WTC11 (cell line): ENCODE results near the gene GRM1. TPM values are rescaled to one million over a fixed set of nuclear protein-coding genes. Genes with fewer than 3 reads are reported as not detected.

Experiments
- ATAC-seq: fragments of 200-7000 bp; cut with Tn5 transposase; 2 replicates; pipeline ENCODE4 v1.10.0; 2021; ENCODE audit warnings: mild to moderate bottlenecking, moderate library complexity
- CTCF ChIA-PET: fragments of 300-600 bp; sonication (Branson Sonifier 250); formaldehyde crosslinking; loops from one replicate; lab custom pipeline; 2021; ENCODE audit warnings: antibody characterized with exemption; lab: Charles Lee
- POLR2A ChIA-PET: fragments of 350-600 bp; sonication (Branson Sonifier 250); formaldehyde crosslinking; loops from one replicate; lab custom pipeline; 2021; ENCODE audit warnings: antibody characterized with exemption; lab: Charles Lee
- DNase-seq: peaks from one replicate; pipeline ENCODE4 v3.0.0; 2021; ENCODE audit warnings: low spot score
- H3K27ac Mint-ChIP-seq: 2 replicates; pipeline ENCODE4 v1.8.0; 2021; ENCODE audit warnings: mixed read lengths
- H3K27me3 Mint-ChIP-seq: 2 replicates; pipeline ENCODE4 v1.8.0; 2021; ENCODE audit warnings: low read depth, mild to moderate bottlenecking, moderate library complexity, mixed read lengths
- H3K36me3 Mint-ChIP-seq: 2 replicates; pipeline ENCODE4 v1.8.0; 2021; ENCODE audit warnings: mixed read lengths
- H3K4me1 Mint-ChIP-seq: 2 replicates; pipeline ENCODE4 v1.8.0; 2022; ENCODE audit warnings: mixed read lengths
- H3K4me3 Mint-ChIP-seq: 2 replicates; pipeline ENCODE4 v1.8.0; 2021; ENCODE audit warnings: mild to moderate bottlenecking, moderate library complexity, mixed read lengths
- H3K9me3 Mint-ChIP-seq: 2 replicates; pipeline ENCODE4 v1.8.0; 2021; ENCODE audit warnings: mixed read lengths
- ATF1 ChIP-seq: sonication (generic); formaldehyde crosslinking; IDR thresholded peaks from 2 replicates; pipeline ENCODE4 v1.8.1; 2023; ENCODE audit warnings: mild to moderate bottlenecking, moderate library complexity, missing genetic modification reagents
- CREM ChIP-seq: sonication (generic); formaldehyde crosslinking; IDR thresholded peaks from 2 replicates; pipeline ENCODE4 v1.8.1; 2022; ENCODE audit warnings: mild to moderate bottlenecking, missing genetic modification reagents, moderate library complexity
- ELF4 ChIP-seq: sonication (generic); formaldehyde crosslinking; IDR thresholded peaks from 2 replicates; pipeline ENCODE4 v1.8.1; 2022; ENCODE audit warnings: low read depth, mild to moderate bottlenecking, moderate library complexity, missing genetic modification reagents
- EMX1 ChIP-seq: fragments of 250-450 bp; sonication (Bioruptor Pico); IDR thresholded peaks from 2 replicates; pipeline ENCODE4 v1.8.0; 2021; ENCODE audit warnings: mild to moderate bottlenecking
- NR2C2 ChIP-seq: sonication (generic); formaldehyde crosslinking; IDR thresholded peaks from 2 replicates; pipeline ENCODE4 v1.8.0; 2022; ENCODE audit warnings: mild to moderate bottlenecking, missing genetic modification reagents
- NR3C1 ChIP-seq: sonication (generic); formaldehyde crosslinking; conservative IDR thresholded peaks from 2 replicates; pipeline ENCODE4 v1.8.1; 2023; ENCODE audit warnings: low read depth, mild to moderate bottlenecking, missing genetic modification reagents
- OVOL2 ChIP-seq: fragments of 250-450 bp; sonication (Bioruptor Pico); IDR thresholded peaks from 2 replicates; pipeline ENCODE4 v1.9.0; 2021; ENCODE audit warnings: mild to moderate bottlenecking, borderline replicate concordance
- RORB ChIP-seq: fragments of 250-450 bp; sonication (Bioruptor Pico); IDR thresholded peaks from 2 replicates; pipeline ENCODE4 v1.9.0; 2021; ENCODE audit warnings: mild to moderate bottlenecking
- SMAD4 ChIP-seq: sonication (generic); formaldehyde crosslinking; IDR thresholded peaks from 2 replicates; pipeline ENCODE4 v1.8.0; 2022; ENCODE audit warnings: mild to moderate bottlenecking, missing genetic modification reagents
- SOX15 ChIP-seq: fragments of 250-450 bp; sonication (Bioruptor Pico); IDR thresholded peaks from 2 replicates; pipeline ENCODE4 v1.9.0; 2021; ENCODE audit warnings: mild to moderate bottlenecking
- ZNF138 ChIP-seq: sonication (generic); formaldehyde crosslinking; conservative IDR thresholded peaks from 2 replicates; pipeline ENCODE4 v1.8.1; 2022; ENCODE audit warnings: mild to moderate bottlenecking, moderate library complexity, missing genetic modification reagents
- ZNF396 ChIP-seq: fragments of 250-450 bp; sonication (Bioruptor Pico); IDR thresholded peaks from 2 replicates; pipeline ENCODE4 v1.8.0; 2021; ENCODE audit warnings: mild to moderate bottlenecking, moderate library complexity, borderline replicate concordance
- ZNF671 ChIP-seq: fragments of 250-450 bp; sonication (Bioruptor Pico); IDR thresholded peaks from 2 replicates; pipeline ENCODE4 v1.8.0; 2021; ENCODE audit warnings: mild to moderate bottlenecking
- total RNA-seq: library from RNA; stranded (reverse); gene quantifications from 3 replicates; pipeline ENCODE4 v1.2.3, GENCODE V29; 2021
- TF ChIP-seq, protein P1 (sequence below): sonication (generic); formaldehyde crosslinking; IDR thresholded peaks from 2 replicates; pipeline ENCODE4 v1.8.1; 2023; ENCODE audit warnings: mild to moderate bottlenecking, missing genetic modification reagents
- TF ChIP-seq, protein P2 (sequence below): sonication (generic); formaldehyde crosslinking; IDR thresholded peaks from 2 replicates; pipeline ENCODE4 v1.8.0; 2023; ENCODE audit warnings: mild to moderate bottlenecking, missing genetic modification reagents
- TF ChIP-seq, protein P3 (sequence below): fragments of 250-450 bp; sonication (Bioruptor Pico); IDR thresholded peaks from 2 replicates; pipeline ENCODE4 v1.9.0; 2021; ENCODE audit warnings: moderate library complexity, mild to moderate bottlenecking, inconsistent platforms, borderline replicate concordance
- TF ChIP-seq, protein P4 (sequence below): sonication (generic); formaldehyde crosslinking; IDR thresholded peaks from 2 replicates; pipeline ENCODE4 v1.8.0; 2022; ENCODE audit warnings: mild to moderate bottlenecking, missing genetic modification reagents
- TF ChIP-seq, protein P5 (sequence below): sonication (generic); formaldehyde crosslinking; IDR thresholded peaks from 2 replicates; pipeline ENCODE4 v1.8.1; 2022; ENCODE audit warnings: mild to moderate bottlenecking, moderate library complexity, missing genetic modification reagents
- TF ChIP-seq, protein P6 (sequence below): sonication (generic); formaldehyde crosslinking; IDR thresholded peaks from 2 replicates; pipeline ENCODE4 v1.8.1; 2022; ENCODE audit warnings: mild to moderate bottlenecking, missing genetic modification reagents, moderate library complexity, borderline replicate concordance

Gene GRM1
- total RNA-seq, 1 experiment from 2014 or later, result 0.46 TPM

DNA sequence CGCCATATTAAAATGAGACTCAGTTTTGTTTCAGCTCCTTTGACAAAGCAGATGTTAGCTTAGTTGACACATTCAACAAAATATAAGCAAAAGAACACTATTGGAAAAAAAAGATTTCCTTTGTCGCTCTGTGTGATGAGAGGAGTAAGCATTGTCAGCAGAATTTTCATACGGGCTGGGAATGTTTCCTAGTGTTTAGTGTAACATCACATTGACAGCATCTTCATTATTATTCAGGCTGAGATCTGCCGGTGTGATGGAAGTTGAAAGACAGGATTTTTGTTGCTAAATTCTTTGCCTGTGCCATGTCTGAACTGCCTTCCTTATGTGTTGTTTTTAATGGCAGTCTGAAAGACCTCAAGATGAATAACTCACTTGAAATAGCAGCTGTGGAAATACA, 49.1 kb downstream of the GRM1 start (continued):
- TF ChIP-seq NR2C2, result no peak
- TF ChIP-seq ZNF396 (CRISPR knock-in tag), result no peak
- TF ChIP-seq, protein P1, sequence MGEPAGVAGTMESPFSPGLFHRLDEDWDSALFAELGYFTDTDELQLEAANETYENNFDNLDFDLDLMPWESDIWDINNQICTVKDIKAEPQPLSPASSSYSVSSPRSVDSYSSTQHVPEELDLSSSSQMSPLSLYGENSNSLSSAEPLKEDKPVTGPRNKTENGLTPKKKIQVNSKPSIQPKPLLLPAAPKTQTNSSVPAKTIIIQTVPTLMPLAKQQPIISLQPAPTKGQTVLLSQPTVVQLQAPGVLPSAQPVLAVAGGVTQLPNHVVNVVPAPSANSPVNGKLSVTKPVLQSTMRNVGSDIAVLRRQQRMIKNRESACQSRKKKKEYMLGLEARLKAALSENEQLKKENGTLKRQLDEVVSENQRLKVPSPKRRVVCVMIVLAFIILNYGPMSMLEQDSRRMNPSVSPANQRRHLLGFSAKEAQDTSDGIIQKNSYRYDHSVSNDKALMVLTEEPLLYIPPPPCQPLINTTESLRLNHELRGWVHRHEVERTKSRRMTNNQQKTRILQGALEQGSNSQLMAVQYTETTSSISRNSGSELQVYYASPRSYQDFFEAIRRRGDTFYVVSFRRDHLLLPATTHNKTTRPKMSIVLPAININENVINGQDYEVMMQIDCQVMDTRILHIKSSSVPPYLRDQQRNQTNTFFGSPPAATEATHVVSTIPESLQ (CRISPR knock-in tag), result no peak

DNA sequence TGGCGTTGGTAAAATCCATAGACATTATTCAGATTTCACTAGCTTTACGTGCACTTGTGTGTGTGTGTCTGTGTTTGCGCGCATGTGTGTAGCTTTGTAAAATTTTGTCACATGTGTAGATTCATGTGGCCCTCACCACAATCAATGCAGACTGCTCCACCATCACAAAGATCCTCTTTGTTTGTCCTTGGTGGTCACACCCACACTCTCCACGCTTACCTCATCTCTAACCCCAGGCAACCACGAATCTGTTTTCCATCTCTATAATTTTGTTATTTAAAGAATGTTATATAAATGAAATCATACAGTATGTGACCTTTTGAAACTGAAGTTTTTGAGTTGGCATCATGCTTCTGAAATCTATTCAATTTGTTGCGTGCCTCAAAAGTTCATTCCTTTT, 58.5 kb downstream of the GRM1 start:
- Mint-ChIP-seq H3K36me3 (no peaks in the 10 kb centered on the region), H3K4me1 (peaks cover 8% of the 10 kb centered on the region), H3K9me3 (no peaks in the 10 kb centered on the region), H3K27me3 (no peaks in the 10 kb centered on the region), H3K4me3 (no peak overlapping the region), H3K27ac (no peak overlapping the region)
- CTCF ChIA-PET, result no interaction called here
- DNase-seq (no peak), ATAC-seq (no peak)
- POLR2A ChIA-PET, result no interaction called here
- TF ChIP-seq, protein P2, sequence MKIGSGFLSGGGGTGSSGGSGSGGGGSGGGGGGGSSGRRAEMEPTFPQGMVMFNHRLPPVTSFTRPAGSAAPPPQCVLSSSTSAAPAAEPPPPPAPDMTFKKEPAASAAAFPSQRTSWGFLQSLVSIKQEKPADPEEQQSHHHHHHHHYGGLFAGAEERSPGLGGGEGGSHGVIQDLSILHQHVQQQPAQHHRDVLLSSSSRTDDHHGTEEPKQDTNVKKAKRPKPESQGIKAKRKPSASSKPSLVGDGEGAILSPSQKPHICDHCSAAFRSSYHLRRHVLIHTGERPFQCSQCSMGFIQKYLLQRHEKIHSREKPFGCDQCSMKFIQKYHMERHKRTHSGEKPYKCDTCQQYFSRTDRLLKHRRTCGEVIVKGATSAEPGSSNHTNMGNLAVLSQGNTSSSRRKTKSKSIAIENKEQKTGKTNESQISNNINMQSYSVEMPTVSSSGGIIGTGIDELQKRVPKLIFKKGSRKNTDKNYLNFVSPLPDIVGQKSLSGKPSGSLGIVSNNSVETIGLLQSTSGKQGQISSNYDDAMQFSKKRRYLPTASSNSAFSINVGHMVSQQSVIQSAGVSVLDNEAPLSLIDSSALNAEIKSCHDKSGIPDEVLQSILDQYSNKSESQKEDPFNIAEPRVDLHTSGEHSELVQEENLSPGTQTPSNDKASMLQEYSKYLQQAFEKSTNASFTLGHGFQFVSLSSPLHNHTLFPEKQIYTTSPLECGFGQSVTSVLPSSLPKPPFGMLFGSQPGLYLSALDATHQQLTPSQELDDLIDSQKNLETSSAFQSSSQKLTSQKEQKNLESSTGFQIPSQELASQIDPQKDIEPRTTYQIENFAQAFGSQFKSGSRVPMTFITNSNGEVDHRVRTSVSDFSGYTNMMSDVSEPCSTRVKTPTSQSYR (CRISPR knock-in tag), result no peak
- TF ChIP-seq EMX1 (CRISPR knock-in tag), result no peak
- TF ChIP-seq, protein P3, sequence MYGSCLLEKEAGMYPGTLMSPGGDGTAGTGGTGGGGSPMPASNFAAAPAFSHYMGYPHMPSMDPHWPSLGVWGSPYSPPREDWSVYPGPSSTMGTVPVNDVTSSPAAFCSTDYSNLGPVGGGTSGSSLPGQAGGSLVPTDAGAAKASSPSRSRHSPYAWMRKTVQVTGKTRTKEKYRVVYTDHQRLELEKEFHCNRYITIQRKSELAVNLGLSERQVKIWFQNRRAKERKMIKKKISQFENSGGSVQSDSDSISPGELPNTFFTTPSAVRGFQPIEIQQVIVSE (CRISPR knock-in tag), result no peak

DNA sequence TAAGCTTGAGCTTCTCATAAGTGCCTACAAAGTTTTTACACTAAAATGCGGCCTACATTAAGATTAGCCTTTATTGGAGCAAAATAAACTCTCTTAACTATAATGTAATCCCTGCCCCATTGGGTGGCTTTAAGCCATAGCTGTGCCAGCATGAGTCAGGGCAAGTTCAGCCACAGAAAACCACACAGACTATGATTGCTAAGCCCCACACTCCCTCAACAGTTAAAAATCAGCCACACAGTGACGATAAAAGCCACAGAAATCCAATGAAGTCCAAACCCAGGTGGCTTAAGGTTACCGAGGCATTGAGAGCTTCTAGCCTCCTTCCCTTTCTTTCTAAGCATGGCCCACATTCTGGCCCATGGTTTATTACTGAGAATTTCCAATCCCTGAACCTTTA, 61.6 kb downstream of the GRM1 start:
- POLR2A ChIA-PET, result no interaction called here
- ATAC-seq (no peak), DNase-seq (no peak)

DNA sequence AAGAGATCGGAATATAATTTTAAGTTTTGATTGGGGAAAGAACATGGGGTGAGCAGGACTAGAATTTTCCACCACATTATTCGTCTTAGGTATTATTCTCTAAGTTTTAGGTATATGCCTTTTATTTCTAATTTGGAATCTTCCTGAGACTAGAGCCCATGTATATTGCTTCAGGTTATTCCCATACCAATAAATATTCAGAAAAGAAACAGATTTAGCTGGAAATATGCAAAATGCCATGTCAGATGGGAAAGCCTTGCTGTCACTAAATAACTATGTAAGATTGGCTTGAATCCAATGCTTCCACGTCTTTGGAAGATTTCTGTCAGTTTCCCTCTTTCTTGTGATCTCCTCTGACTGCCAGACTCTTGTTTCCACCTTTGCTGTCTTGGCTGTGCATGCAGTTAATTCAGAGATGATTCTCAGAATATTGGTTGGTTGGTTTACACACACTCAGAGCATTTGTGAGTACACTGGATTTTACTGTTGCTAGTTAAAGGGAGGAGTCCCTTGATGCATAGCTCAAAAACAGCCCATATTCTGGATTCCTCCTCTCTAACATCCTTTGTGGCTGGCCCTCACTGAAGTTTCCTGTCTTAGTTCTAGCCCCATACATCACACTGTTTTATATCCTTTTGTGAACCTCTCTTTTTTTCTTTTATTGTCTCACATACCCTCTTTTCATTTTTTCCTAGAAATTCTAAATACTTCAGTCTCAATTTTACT, 64.3 kb downstream of the GRM1 start:
- H3K4me1 Mint-ChIP-seq, result peaks cover 20% of the 10 kb centered on the region
- TF ChIP-seq, protein P4, sequence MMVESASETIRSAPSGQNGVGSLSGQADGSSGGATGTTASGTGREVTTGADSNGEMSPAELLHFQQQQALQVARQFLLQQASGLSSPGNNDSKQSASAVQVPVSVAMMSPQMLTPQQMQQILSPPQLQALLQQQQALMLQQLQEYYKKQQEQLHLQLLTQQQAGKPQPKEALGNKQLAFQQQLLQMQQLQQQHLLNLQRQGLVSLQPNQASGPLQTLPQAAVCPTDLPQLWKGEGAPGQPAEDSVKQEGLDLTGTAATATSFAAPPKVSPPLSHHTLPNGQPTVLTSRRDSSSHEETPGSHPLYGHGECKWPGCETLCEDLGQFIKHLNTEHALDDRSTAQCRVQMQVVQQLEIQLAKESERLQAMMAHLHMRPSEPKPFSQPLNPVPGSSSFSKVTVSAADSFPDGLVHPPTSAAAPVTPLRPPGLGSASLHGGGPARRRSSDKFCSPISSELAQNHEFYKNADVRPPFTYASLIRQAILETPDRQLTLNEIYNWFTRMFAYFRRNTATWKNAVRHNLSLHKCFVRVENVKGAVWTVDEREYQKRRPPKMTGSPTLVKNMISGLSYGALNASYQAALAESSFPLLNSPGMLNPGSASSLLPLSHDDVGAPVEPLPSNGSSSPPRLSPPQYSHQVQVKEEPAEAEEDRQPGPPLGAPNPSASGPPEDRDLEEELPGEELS (CRISPR knock-in tag), result no peak
- TF ChIP-seq ELF4 (CRISPR knock-in tag), result no peak
- TF ChIP-seq, protein P5, sequence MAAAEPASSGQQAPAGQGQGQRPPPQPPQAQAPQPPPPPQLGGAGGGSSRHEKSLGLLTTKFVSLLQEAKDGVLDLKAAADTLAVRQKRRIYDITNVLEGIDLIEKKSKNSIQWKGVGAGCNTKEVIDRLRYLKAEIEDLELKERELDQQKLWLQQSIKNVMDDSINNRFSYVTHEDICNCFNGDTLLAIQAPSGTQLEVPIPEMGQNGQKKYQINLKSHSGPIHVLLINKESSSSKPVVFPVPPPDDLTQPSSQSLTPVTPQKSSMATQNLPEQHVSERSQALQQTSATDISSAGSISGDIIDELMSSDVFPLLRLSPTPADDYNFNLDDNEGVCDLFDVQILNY (CRISPR knock-in tag), result no peak
- TF ChIP-seq, protein P6, sequence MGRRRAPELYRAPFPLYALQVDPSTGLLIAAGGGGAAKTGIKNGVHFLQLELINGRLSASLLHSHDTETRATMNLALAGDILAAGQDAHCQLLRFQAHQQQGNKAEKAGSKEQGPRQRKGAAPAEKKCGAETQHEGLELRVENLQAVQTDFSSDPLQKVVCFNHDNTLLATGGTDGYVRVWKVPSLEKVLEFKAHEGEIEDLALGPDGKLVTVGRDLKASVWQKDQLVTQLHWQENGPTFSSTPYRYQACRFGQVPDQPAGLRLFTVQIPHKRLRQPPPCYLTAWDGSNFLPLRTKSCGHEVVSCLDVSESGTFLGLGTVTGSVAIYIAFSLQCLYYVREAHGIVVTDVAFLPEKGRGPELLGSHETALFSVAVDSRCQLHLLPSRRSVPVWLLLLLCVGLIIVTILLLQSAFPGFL (CRISPR knock-in tag), result no peak
- TF ChIP-seq ATF1 (CRISPR knock-in tag), result no peak
- no peak for TF ChIP-seq ZNF138 (CRISPR knock-in tag)
- TF ChIP-seq CREM (CRISPR knock-in tag), result no peak
- no peak for TF ChIP-seq SOX15
- TF ChIP-seq NR3C1 (CRISPR knock-in tag), result no peak

More for the DNA sequence above, 61.6 kb downstream of the GRM1 start:
- Mint-ChIP-seq H3K27ac (no peak overlapping the region), H3K9me3 (no peaks in the 10 kb centered on the region), H3K27me3 (no peaks in the 10 kb centered on the region), H3K4me1 (peaks cover 20% of the 10 kb centered on the region), H3K4me3 (no peak overlapping the region), H3K36me3 (no peaks in the 10 kb centered on the region)
- TF ChIP-seq ZNF671 (CRISPR knock-in tag), result no peak
- TF ChIP-seq SMAD4 (CRISPR knock-in tag), result no peak
- TF ChIP-seq RORB (CRISPR knock-in tag), result no peak
- no peak for TF ChIP-seq OVOL2 (CRISPR knock-in tag)
- CTCF ChIA-PET, result no interaction called here

More for the DNA sequence above, 64.3 kb downstream of the GRM1 start:
- Mint-ChIP-seq H3K9me3 (no peaks in the 10 kb centered on the region), H3K27me3 (no peaks in the 10 kb centered on the region), H3K4me3 (no peak overlapping the region), H3K27ac (peak overlapping the region; percentile 50; the same call in 1 of the 2 replicates), H3K36me3 (no peaks in the 10 kb centered on the region)
- peak; percentile 81 for ATAC-seq
- DNase-seq, result no peak
- ChIA-PET CTCF (no interaction called here), POLR2A (no interaction called here)
